PC-9 (cell line): ENCODE data around the gene LBR.

Experiments used
- EZH2 ChIP-seq: fragments of 200-600 bp; sonication (generic); IDR thresholded peaks from 2 replicates; pipeline ENCODE4 v1.8.0; 2017; ENCODE audit warnings: antibody characterized with exemption, low read depth
- TF ChIP-seq, protein P1 (sequence below): fragments of 200-600 bp; sonication (generic); conservative IDR thresholded peaks from 2 replicates; pipeline ENCODE4 v1.6.1; 2017; ENCODE audit warnings: mixed run types, antibody characterized with exemption, mild to moderate bottlenecking, moderate library complexity

DNA sequence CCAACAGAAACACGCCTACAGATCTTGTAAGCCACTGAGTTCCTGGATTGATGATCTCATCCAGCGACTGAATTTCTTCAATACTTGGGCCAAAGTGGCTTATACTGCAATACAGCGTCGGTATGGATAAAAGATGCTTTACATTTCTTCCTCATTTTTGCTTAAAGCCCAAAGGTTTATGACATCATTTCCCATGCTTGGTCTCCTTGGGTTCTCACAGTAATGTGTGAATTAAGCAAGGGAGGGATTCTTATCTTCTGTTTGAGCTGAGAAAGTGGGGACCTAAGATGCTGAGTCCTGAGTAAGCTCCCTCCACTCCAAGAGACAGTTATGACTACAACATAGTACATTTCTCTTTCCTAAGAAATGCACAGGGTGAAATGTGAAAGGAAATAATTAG, 39.5 kb downstream of the LBR start:
- TF ChIP-seq, protein P1, sequence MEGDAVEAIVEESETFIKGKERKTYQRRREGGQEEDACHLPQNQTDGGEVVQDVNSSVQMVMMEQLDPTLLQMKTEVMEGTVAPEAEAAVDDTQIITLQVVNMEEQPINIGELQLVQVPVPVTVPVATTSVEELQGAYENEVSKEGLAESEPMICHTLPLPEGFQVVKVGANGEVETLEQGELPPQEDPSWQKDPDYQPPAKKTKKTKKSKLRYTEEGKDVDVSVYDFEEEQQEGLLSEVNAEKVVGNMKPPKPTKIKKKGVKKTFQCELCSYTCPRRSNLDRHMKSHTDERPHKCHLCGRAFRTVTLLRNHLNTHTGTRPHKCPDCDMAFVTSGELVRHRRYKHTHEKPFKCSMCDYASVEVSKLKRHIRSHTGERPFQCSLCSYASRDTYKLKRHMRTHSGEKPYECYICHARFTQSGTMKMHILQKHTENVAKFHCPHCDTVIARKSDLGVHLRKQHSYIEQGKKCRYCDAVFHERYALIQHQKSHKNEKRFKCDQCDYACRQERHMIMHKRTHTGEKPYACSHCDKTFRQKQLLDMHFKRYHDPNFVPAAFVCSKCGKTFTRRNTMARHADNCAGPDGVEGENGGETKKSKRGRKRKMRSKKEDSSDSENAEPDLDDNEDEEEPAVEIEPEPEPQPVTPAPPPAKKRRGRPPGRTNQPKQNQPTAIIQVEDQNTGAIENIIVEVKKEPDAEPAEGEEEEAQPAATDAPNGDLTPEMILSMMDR, result no peak
- no peak for TF ChIP-seq EZH2
